Vagina (tissue), 2 donors: Measurements from ENCODE around the gene CDC14B. TPM values are rescaled to one million over a fixed set of nuclear protein-coding genes. Genes with fewer than 3 reads are reported as not detected.

Source experiments
- DNase-seq, 2 donors: peaks; one replicate each; pipeline ENCODE4 v3.0.0-alpha.2; 2017; ENCODE audit errors: extremely low spot score in 2 of 2
- H3K27ac ChIP-seq: fragments of 200-600 bp; sonication (generic); one replicate; pipeline ENCODE4 v1.5.1; 2019
- H3K27me3 ChIP-seq: fragments of 200-600 bp; sonication (generic); one replicate; pipeline ENCODE4 v1.5.1; 2019
- H3K36me3 ChIP-seq, 2 donors: fragments of 200-600 bp; sonication (generic); one replicate each; pipeline ENCODE4 v1.5.1; 2017 to 2019
- H3K4me1 ChIP-seq: fragments of 200-600 bp; sonication (generic); one replicate; pipeline ENCODE4 v1.5.1; 2019
- H3K4me3 ChIP-seq, 2 donors: fragments of 200-600 bp; sonication (generic); 1 replicate in 1 of 2; 2 replicates in 1 of 2; pipeline ENCODE4 v1.5.1; 2016 to 2019
- H3K9me3 ChIP-seq: fragments of 200-600 bp; sonication (generic); one replicate; pipeline ENCODE4 v1.5.1; 2019
- CTCF ChIP-seq, 3 experiments: fragments of 450-650 bp in 2 of 3; fragments of 200-600 bp in 1 of 3; sonication (generic) in 1 of 3; IDR thresholded peaks; one replicate each; pipeline ENCODE4 v1.5.1; 2017 to 2019; ENCODE audit warnings: antibody characterized with exemption in 3 of 3, mild to moderate bottlenecking in 2 of 3, moderate library complexity in 2 of 3
- POLR2A ChIP-seq, 2 donors: fragments of 450-650 bp; IDR thresholded peaks; one replicate each; pipeline ENCODE4 v1.6.1; 2017; ENCODE audit warnings: antibody characterized with exemption in 2 of 2, mild to moderate bottlenecking in 2 of 2, moderate library complexity in 2 of 2
- POLR2AphosphoS5 ChIP-seq, 2 donors: sonication (generic); formaldehyde crosslinking; IDR thresholded peaks; one replicate each; pipeline ENCODE4 v1.9.0; 2017; ENCODE audit warnings: antibody characterized with exemption in 2 of 2, mild to moderate bottlenecking in 2 of 2, low read depth in 1 of 2; ENCODE audit not compliant: insufficient read depth in 1 of 2
- intact Hi-C: fragments of 100-400 bp; cut with DNase I; formaldehyde crosslinking; loops from one replicate; pipeline ENCODE4 v1.15.1; 2023
- total RNA-seq: library from RNA; depleted of rRNA; stranded (reverse); fragments of >200 nt; gene quantifications from one replicate; pipeline ENCODE4 v1.2.3, GENCODE V29; 2016

CDC14B gene
- total RNA-seq, 1 donor from 2014 or later: 15.7 TPM

GRCh38 chr9:96519787-96520186 lies 99.9 kb downstream of the CDC14B start:
- peaks cover 12% of the 10 kb centered on the region for H3K4me1 ChIP-seq
- TF ChIP-seq POLR2AphosphoS5 (IDR thresholded peaks at IDR 0.05; ENCODE audit: insufficient read depth in 1 of 2, low read depth in 1 of 2): no peak
- TF ChIP-seq CTCF (IDR thresholded peaks at IDR 0.05): no peak
- no peak for TF ChIP-seq POLR2A (IDR thresholded peaks at IDR 0.05)
- H3K4me3 ChIP-seq: no peak overlapping the region
- H3K9me3 ChIP-seq: no peaks in the 10 kb centered on the region
- intact Hi-C loops: no loop called here
- no peaks in the 10 kb centered on the region for H3K27me3 ChIP-seq
- no peak for DNase-seq
- H3K27ac ChIP-seq: no peak overlapping the region
- H3K36me3 ChIP-seq: peaks cover 0 to 16% of the 10 kb centered on the region in 2 donors

GRCh38 chr9:96519095-96519494 lies 100.5 kb downstream of the CDC14B start:
- intact Hi-C loops: no loop called here
- Histone ChIP-seq H3K4me3 (no peak overlapping the region), H3K27ac (no peak overlapping the region), H3K36me3 (peaks cover 0 to 16% of the 10 kb centered on the region in 2 donors), H3K27me3 (no peaks in the 10 kb centered on the region), H3K4me1 (peaks cover 16% of the 10 kb centered on the region), H3K9me3 (no peaks in the 10 kb centered on the region)
- no peak for TF ChIP-seq CTCF (IDR thresholded peaks at IDR 0.05)
- TF ChIP-seq POLR2A (IDR thresholded peaks at IDR 0.05): no peak
- TF ChIP-seq POLR2AphosphoS5 (IDR thresholded peaks at IDR 0.05; ENCODE audit: insufficient read depth in 1 of 2, low read depth in 1 of 2): no peak
- DNase-seq: no peak

GRCh38 chr9:96515621-96516470 lies 103.8 kb downstream of the CDC14B start:
- Histone ChIP-seq H3K4me3 (no peak overlapping the region), H3K4me1 (peaks cover 26% of the 10 kb centered on the region), H3K36me3 (no peaks in the 10 kb centered on the region), H3K27ac (peak overlapping the region; percentile 69), H3K27me3 (no peaks in the 10 kb centered on the region), H3K9me3 (no peaks in the 10 kb centered on the region)
- no peak for DNase-seq
- TF ChIP-seq POLR2AphosphoS5 (IDR thresholded peaks at IDR 0.05; ENCODE audit: insufficient read depth in 1 of 2, low read depth in 1 of 2) (no peak), POLR2A (IDR thresholded peaks at IDR 0.05) (no peak), CTCF (IDR thresholded peaks at IDR 0.05) (no peak)
- intact Hi-C loops: no loop called here

- DNase-seq: no peak
- H3K4me1 ChIP-seq: peaks cover 26% of the 10 kb centered on the region
- H3K27me3 ChIP-seq: no peaks in the 10 kb centered on the region
- H3K4me3 ChIP-seq: no peak overlapping the region
- peak overlapping the region; percentile 69 for H3K27ac ChIP-seq
- intact Hi-C loops: no loop called here
- H3K36me3 ChIP-seq: no peaks in the 10 kb centered on the region
- H3K9me3 ChIP-seq: no peaks in the 10 kb centered on the region
- TF ChIP-seq CTCF (IDR thresholded peaks at IDR 0.05) (no peak), POLR2A (IDR thresholded peaks at IDR 0.05) (no peak), POLR2AphosphoS5 (IDR thresholded peaks at IDR 0.05; ENCODE audit: insufficient read depth in 1 of 2, low read depth in 1 of 2) (no peak)
These were observed 104.9 kb downstream of the CDC14B start for GRCh38 chr9:96514800-96515158.

- H3K9me3 ChIP-seq: no peaks in the 10 kb centered on the region
- peak overlapping the region; percentile 69 for H3K27ac ChIP-seq
- DNase-seq: no peak
- intact Hi-C loops: no loop called here
- H3K4me1 ChIP-seq: peaks cover 26% of the 10 kb centered on the region
- TF ChIP-seq POLR2A (IDR thresholded peaks at IDR 0.05) (no peak), POLR2AphosphoS5 (IDR thresholded peaks at IDR 0.05; ENCODE audit: insufficient read depth in 1 of 2, low read depth in 1 of 2) (peak in 1 of 2 donors; percentile 11)
- no peak overlapping the region for H3K4me3 ChIP-seq
- H3K27me3 ChIP-seq: no peaks in the 10 kb centered on the region
- H3K36me3 ChIP-seq: no peaks in the 10 kb centered on the region
These were observed 105.4 kb downstream of the CDC14B start for GRCh38 chr9:96514108-96514799.
